ENCODE measurements around the gene ZNF345. TPM values are rescaled to one million over a fixed set of nuclear protein-coding genes. Genes with fewer than 3 reads are reported as not detected.
A peak's percentile ranks its signal among the peaks of the same experiment; 100 is the strongest.

The ZNF345 gene
- total and polyA plus RNA-seq, 8 donors = 1.6 to 24.1 (median 7.3) TPM

DNA sequence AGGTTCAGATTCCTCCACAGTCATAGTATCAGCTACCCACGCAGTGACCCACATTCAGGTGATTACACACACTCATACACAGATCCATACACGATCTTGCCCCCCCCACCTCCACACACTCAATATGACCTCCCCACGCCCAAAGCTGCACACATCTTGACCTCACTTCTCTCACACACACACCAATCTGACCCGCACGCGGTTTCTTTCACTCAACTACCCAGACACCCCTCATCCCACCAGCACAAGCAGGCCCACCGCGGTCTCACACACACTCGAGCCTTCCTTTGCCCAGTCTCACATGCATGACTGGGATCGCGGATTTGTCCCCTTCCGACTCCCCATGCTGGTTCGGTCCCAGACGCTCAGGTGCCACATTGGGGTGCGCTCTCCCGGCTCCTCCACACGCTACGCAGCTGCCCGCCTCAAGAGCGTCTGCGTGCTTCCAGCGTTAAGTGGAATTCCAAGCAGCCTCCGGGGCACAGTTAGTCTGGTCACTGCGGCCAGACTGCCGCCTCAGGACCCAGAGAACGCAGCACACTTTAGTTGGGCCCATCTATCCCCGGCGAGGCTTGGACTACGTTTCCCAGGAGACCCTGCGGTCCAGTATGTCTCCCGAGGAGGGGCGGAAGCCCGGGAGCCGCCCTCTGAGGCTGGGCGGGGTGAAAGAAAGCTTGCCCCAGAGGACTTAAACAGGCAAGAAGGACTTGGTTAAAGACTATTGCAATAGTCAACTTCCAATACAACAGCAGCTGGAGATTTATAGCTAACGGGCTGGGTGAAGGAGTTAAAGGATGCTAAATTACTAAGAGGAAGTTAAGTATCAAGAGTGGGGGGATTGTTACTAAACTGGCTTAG is 746 bp upstream of the ZNF345 start:
- peaks cover 5 to 41% (median 28%) of the 10 kb centered on the region in 4 donors for H3K36me3 ChIP-seq
- H3K27ac ChIP-seq = peak overlapping the region; percentile 75 to 90 (median 87)
- peak overlapping the region; percentile 72 to 91 (median 78) for H3K4me3 ChIP-seq
- no peaks in the 10 kb centered on the region for H3K27me3 ChIP-seq
- WGBS, 5 donors = 0 to 1% (median 0%) methylated on average over 36 of the region's 36 CpGs
- H3K4me1 ChIP-seq = peaks cover 12 to 36% (median 21%) of the 10 kb centered on the region in 4 donors
- TF ChIP-seq POLR2AphosphoS5 (IDR thresholded peaks at IDR 0.05) = peak in 2 of 3 donors; percentile 56 to 75
- TF ChIP-seq EP300 (IDR thresholded peaks at IDR 0.05) = no peak
- TF ChIP-seq, protein P1, sequence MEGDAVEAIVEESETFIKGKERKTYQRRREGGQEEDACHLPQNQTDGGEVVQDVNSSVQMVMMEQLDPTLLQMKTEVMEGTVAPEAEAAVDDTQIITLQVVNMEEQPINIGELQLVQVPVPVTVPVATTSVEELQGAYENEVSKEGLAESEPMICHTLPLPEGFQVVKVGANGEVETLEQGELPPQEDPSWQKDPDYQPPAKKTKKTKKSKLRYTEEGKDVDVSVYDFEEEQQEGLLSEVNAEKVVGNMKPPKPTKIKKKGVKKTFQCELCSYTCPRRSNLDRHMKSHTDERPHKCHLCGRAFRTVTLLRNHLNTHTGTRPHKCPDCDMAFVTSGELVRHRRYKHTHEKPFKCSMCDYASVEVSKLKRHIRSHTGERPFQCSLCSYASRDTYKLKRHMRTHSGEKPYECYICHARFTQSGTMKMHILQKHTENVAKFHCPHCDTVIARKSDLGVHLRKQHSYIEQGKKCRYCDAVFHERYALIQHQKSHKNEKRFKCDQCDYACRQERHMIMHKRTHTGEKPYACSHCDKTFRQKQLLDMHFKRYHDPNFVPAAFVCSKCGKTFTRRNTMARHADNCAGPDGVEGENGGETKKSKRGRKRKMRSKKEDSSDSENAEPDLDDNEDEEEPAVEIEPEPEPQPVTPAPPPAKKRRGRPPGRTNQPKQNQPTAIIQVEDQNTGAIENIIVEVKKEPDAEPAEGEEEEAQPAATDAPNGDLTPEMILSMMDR (IDR thresholded peaks at IDR 0.05) = no peak
- no peak for TF ChIP-seq POLR2A (IDR thresholded peaks at IDR 0.05)
- peak; percentile 90 to 97 for DNase-seq
- peaks cover 0 to 30% (median 10%) of the 10 kb centered on the region in 4 donors for H3K9me3 ChIP-seq
- intact Hi-C loops (cut with DNase I; ENCODE audit: low total_unique reads) = loop anchor here (10.0 kb wide), 1 partner anchor 475 kb away; no protein-coding TSS in a partner anchor

DNA sequence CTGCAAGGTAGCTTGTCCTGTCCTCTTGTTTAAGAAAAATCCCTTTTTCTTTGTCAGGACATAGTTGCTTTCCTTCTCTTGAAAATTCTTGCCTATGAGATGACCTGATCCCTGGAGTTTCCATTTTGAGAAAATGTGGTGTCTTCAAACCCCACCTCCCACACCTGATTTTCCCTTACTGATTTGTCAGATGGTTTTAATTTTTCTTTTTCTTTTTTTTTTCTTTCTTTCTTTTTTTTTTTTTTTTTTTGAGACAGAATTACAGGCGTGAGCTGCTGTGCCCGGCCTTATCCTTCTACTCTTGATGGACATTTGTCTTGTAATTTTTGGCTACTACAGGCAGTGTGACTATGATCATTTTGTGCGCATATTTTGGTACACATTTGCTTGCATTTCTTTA is 1.2 kb downstream of the ZNF345 start:
- Histone ChIP-seq H3K4me3 (peak overlapping the region in 2 of 4 donors; percentile 72 to 75), H3K27ac (no peak overlapping the region), H3K4me1 (peaks cover 12 to 36% (median 21%) of the 10 kb centered on the region in 4 donors), H3K36me3 (peaks cover 4 to 45% (median 39%) of the 10 kb centered on the region in 4 donors), H3K9me3 (peaks cover 3 to 37% (median 21%) of the 10 kb centered on the region in 4 donors), H3K27me3 (no peaks in the 10 kb centered on the region)
- TF ChIP-seq EP300 (IDR thresholded peaks at IDR 0.05) (no peak), POLR2AphosphoS5 (IDR thresholded peaks at IDR 0.05) (no peak), POLR2A (IDR thresholded peaks at IDR 0.05) (no peak)
- TF ChIP-seq, protein P1 (IDR thresholded peaks at IDR 0.05) = no peak
- intact Hi-C loops (cut with DNase I; ENCODE audit: low total_unique reads) = no loop called here
- 96 to 100% (median 97%) methylated on average over 3 of the region's 3 CpGs for WGBS, 5 donors
- no peak for DNase-seq

DNA sequence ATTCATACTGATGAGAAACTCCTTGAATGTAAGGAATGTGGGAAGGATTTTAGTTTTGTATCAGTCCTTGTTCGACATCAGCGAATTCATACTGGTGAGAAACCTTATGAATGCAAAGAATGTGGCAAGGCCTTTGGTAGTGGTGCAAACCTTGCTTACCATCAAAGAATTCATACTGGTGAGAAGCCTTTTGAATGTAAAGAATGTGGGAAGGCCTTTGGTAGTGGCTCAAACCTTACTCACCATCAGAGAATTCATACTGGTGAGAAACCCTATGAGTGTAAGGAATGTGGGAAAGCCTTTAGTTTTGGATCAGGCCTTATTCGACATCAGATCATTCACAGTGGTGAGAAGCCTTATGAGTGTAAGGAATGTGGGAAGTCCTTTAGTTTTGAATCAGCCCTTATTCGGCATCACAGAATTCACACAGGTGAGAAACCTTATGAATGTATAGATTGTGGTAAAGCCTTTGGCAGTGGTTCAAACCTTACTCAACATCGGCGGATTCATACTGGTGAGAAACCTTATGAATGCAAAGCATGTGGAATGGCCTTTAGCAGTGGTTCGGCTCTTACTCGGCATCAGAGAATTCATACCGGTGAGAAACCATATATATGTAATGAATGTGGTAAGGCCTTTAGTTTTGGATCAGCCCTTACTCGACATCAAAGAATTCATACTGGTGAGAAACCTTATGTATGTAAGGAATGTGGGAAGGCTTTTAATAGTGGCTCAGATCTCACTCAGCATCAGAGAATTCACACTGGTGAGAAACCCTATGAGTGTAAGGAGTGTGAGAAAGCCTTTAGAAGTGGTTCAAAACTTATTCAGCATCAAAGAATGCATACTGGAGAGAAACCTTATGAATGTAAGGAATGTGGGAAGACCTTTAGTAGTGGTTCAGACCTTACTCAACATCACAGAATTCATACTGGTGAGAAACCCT is 26.6 kb downstream of the ZNF345 start:
- intact Hi-C loops (cut with DNase I; ENCODE audit: low total_unique reads) = no loop called here
- Histone ChIP-seq H3K27me3 (no peaks in the 10 kb centered on the region), H3K4me3 (no peak overlapping the region), H3K4me1 (no peaks in the 10 kb centered on the region), H3K36me3 (peaks cover 28 to 88% (median 80%) of the 10 kb centered on the region in 4 donors), H3K27ac (no peak overlapping the region), H3K9me3 (peaks cover 74 to 100% (median 99%) of the 10 kb centered on the region in 4 donors)
- no peak for DNase-seq
- WGBS, 5 donors = 96 to 98% (median 97%) methylated on average over 10 of the region's 10 CpGs
- TF ChIP-seq POLR2AphosphoS5 (IDR thresholded peaks at IDR 0.05) = no peak
- no peak for TF ChIP-seq POLR2A (IDR thresholded peaks at IDR 0.05)

DNA sequence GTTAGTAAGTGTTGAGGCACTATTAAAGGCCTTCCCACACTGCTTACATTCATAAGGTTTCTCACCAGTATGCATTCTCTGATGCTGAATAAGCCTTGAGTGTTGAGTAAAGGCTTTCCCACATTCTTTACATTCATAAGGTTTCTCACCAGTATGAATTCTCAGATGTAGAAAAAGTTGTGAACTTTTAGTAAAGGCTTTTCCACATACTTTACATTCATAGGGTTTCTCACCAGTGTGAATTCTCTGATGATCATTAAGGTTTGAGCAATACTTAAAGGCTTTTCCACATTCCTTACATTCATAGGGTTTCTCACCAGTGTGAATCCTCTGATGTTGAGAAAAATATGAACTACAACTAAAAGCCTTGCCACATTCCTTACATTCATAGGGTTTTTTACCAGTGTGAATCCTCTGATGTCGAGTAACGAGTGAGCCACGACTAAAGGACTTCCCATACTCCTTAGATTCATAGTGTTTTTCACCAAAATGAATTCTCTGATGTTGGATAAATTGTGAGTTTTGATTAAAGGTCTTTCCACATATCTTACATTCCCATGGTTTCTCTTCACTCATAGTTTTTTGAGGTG is 41.2 kb downstream of the ZNF345 start:
- WGBS, 5 donors = 96 to 99% (median 98%) methylated on average over 3 of the region's 3 CpGs
- peaks cover 36 to 89% (median 77%) of the 10 kb centered on the region in 4 donors for H3K36me3 ChIP-seq

More for the DNA sequence above, 41.2 kb downstream of the ZNF345 start:
- intact Hi-C loops (cut with DNase I; ENCODE audit: low total_unique reads) = no loop called here
- H3K4me1 ChIP-seq = no peaks in the 10 kb centered on the region
- H3K4me3 ChIP-seq = no peak overlapping the region
- H3K27me3 ChIP-seq = no peaks in the 10 kb centered on the region
- TF ChIP-seq EP300 (IDR thresholded peaks at IDR 0.05) = no peak
- no peak for TF ChIP-seq POLR2A (IDR thresholded peaks at IDR 0.05)
- DNase-seq = no peak
- peaks cover 78 to 100% (median 99%) of the 10 kb centered on the region in 4 donors for H3K9me3 ChIP-seq
- no peak overlapping the region for H3K27ac ChIP-seq

Measured in stomach (tissue), 9 donors.